Hepatic stellate cell (primary cell): ENCODE results near the gene GAL3ST3.

Experiments used
- DNase-seq: peaks from one replicate; pipeline ENCODE4 v3.0.0; 2011; ENCODE audit warnings: low spot score

Gene GAL3ST3

GRCh38 chr11:66069715-66070603 lies 21.0 kb upstream of the GAL3ST3 start, which contains the start of gene PACS1:
Gene PACS1 (plus strand): TSS chr11:66070272. CDS start chr11:66070487, 215 bp downstream.
- peak; percentile 89 for DNase-seq

GRCh38 chr11:66068923-66069714 lies 20.2 kb upstream of the GAL3ST3 start:
- peak; percentile 67 for DNase-seq

- DNase-seq: peak; percentile 71
These were observed 19.3 kb upstream of the GAL3ST3 start for GRCh38 chr11:66068154-66068821.

GRCh38 chr11:66067640-66068039 lies 18.7 kb upstream of the GAL3ST3 start:
- DNase-seq: no peak

- no peak for DNase-seq
These were observed 17.8 kb upstream of the GAL3ST3 start for GRCh38 chr11:66066751-66067150.

- DNase-seq: no peak
These were observed 15.6 kb upstream of the GAL3ST3 start for GRCh38 chr11:66064571-66064970.

GRCh38 chr11:66063900-66064299 lies 14.9 kb upstream of the GAL3ST3 start:
- DNase-seq: no peak

- DNase-seq: no peak
These were observed 13.4 kb upstream of the GAL3ST3 start for GRCh38 chr11:66062408-66062807.

- DNase-seq: no peak
These were observed 12.3 kb upstream of the GAL3ST3 start for GRCh38 chr11:66061268-66061667.

- DNase-seq: no peak
These were observed 11.2 kb upstream of the GAL3ST3 start for GRCh38 chr11:66059966-66060680.

- DNase-seq: no peak
These were observed 7.5 kb upstream of the GAL3ST3 start for GRCh38 chr11:66056501-66056900.

- no peak for DNase-seq
These were observed 6.1 kb upstream of the GAL3ST3 start for GRCh38 chr11:66055021-66055420.

- DNase-seq: no peak
These were observed 3.7 kb upstream of the GAL3ST3 start for GRCh38 chr11:66052664-66052982.

GRCh38 chr11:66051766-66052663 lies 3.1 kb upstream of the GAL3ST3 start, which contains the start of gene SF3B2:
Gene SF3B2 (plus strand): TSS chr11:66052364. CDS start chr11:66052385, 21 bp downstream.
- peak; percentile 98 for DNase-seq

- no peak for DNase-seq
These were observed 2.4 kb upstream of the GAL3ST3 start for GRCh38 chr11:66051371-66051765.

- DNase-seq: no peak
These were observed 1.7 kb upstream of the GAL3ST3 start for GRCh38 chr11:66050581-66051231.

- DNase-seq: no peak
These were observed 1.2 kb downstream of the GAL3ST3 start for GRCh38 chr11:66047541-66048365.

- DNase-seq: no peak
These were observed 2.1 kb downstream of the GAL3ST3 start for GRCh38 chr11:66046901-66047300.

GRCh38 chr11:66045177-66045639 lies 3.8 kb downstream of the GAL3ST3 start:
- peak; percentile 90 for DNase-seq
